Right atrium auricular region (tissue), 2 donors: Measurements from ENCODE around the gene SLC26A6. TPM values are rescaled to one million over a fixed set of nuclear protein-coding genes. Genes with fewer than 3 reads are reported as not detected.

Experiments used
- DNase-seq: peaks from one replicate; pipeline ENCODE4 v3.0.0-alpha.2; 2019; ENCODE audit warnings: low spot score
- H3K27ac ChIP-seq, 2 donors: fragments of 200-600 bp; sonication (generic); 1 replicate in 1 of 2; 2 replicates in 1 of 2; pipeline ENCODE4 v1.5.1; 2016 to 2019
- H3K27me3 ChIP-seq, 2 donors: fragments of 200-600 bp; sonication (generic); one replicate each; pipeline versions ENCODE4 v1.5.1 to v1.6.0; 2017 to 2019
- H3K36me3 ChIP-seq: fragments of 200-600 bp; sonication (generic); one replicate; pipeline ENCODE4 v1.5.1; 2016
- H3K4me1 ChIP-seq, 2 donors: fragments of 200-600 bp; sonication (generic); one replicate each; pipeline versions ENCODE4 v1.5.1 to v1.6.0; 2017 to 2019
- H3K4me3 ChIP-seq, 2 donors: fragments of 200-600 bp; sonication (generic); 1 replicate in 1 of 2; 2 replicates in 1 of 2; pipeline ENCODE4 v1.5.1; 2017 to 2019; ENCODE audit warnings: mild to moderate bottlenecking in 1 of 2, moderate library complexity in 1 of 2
- H3K9me3 ChIP-seq, 2 donors: fragments of 200-600 bp; sonication (generic); one replicate each; pipeline ENCODE4 v1.5.1; 2019
- total RNA-seq, 2 donors: library from RNA; depleted of rRNA; stranded (reverse); fragments of >200 nt; gene quantifications; one replicate each; pipeline ENCODE4 v1.1.0, GENCODE V29; 2016
- TF ChIP-seq, protein P1 (sequence below), 2 donors: fragments of 200-600 bp; sonication (generic); IDR thresholded peaks; one replicate each; pipeline ENCODE4 v1.5.1; 2019; ENCODE audit warnings: antibody characterized with exemption in 2 of 2

Gene SLC26A6
- total RNA-seq, 2 donors from 2014 or later = 9.6 to 10.1 TPM

DNA sequence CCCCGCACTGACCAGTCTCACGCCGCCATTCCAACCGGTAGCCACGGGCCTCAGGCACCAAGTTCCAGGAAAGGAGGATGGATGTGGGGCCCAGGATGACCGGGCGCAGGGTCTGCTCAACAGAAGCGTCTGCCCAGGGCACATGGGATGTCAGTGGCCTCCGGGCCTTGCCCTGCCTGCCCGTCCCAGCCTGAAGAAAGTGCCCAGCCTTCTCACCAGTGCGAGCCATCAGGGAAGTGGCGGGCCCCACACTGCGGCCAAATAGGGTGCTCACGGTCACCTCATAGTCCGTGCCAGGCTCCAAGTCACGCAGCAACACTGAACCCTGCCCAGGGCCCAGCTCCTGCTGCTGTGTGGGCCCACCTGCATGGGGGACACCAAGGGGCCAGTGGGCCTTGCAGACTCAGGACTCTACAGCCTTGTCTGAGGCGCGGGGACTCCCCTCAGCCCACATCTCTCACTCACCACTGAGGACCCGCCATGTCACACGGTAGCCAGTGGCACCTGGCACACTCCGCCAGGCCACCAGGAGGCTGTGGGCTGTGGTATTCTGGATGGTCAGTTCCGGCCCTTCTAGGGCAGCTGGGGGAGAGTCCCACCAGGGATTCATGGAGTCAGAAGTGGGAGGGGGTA is 43.3 kb downstream of the SLC26A6 start:
- Histone ChIP-seq H3K9me3 (no peaks in the 10 kb centered on the region), H3K4me3 (no peak overlapping the region), H3K27me3 (no peaks in the 10 kb centered on the region), H3K4me1 (peaks cover 0 to 28% of the 10 kb centered on the region in 2 donors), H3K36me3 (no peaks in the 10 kb centered on the region), H3K27ac (no peak overlapping the region)
- TF ChIP-seq, protein P1, sequence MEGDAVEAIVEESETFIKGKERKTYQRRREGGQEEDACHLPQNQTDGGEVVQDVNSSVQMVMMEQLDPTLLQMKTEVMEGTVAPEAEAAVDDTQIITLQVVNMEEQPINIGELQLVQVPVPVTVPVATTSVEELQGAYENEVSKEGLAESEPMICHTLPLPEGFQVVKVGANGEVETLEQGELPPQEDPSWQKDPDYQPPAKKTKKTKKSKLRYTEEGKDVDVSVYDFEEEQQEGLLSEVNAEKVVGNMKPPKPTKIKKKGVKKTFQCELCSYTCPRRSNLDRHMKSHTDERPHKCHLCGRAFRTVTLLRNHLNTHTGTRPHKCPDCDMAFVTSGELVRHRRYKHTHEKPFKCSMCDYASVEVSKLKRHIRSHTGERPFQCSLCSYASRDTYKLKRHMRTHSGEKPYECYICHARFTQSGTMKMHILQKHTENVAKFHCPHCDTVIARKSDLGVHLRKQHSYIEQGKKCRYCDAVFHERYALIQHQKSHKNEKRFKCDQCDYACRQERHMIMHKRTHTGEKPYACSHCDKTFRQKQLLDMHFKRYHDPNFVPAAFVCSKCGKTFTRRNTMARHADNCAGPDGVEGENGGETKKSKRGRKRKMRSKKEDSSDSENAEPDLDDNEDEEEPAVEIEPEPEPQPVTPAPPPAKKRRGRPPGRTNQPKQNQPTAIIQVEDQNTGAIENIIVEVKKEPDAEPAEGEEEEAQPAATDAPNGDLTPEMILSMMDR (IDR thresholded peaks at IDR 0.05) = no peak
- no peak for DNase-seq

DNA sequence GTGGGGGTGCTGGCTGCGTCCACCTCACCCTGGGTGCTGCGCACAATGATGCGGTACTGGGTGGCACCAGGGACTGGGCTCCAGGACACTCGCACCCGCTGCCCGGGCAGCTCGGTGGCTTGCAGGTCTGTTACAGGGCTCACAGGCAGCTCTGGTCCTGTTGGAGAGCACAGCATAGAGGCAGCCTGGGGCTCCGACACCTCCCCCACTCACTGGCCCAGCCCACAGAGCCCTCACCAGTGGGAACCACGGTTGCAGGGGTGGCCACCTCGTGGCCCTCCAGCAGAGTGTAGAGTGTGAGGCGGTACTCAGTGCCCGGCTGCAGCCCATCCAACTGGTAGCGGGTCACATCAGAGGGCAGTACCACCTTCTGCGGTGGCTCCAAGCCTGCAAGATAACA is 43.8 kb downstream of the SLC26A6 start:
- Histone ChIP-seq H3K27me3 (no peaks in the 10 kb centered on the region), H3K27ac (no peak overlapping the region), H3K36me3 (no peaks in the 10 kb centered on the region), H3K4me3 (no peak overlapping the region), H3K9me3 (no peaks in the 10 kb centered on the region), H3K4me1 (peaks cover 0 to 23% of the 10 kb centered on the region in 2 donors)
- DNase-seq = no peak
- TF ChIP-seq, protein P1 (IDR thresholded peaks at IDR 0.05) = no peak

DNA sequence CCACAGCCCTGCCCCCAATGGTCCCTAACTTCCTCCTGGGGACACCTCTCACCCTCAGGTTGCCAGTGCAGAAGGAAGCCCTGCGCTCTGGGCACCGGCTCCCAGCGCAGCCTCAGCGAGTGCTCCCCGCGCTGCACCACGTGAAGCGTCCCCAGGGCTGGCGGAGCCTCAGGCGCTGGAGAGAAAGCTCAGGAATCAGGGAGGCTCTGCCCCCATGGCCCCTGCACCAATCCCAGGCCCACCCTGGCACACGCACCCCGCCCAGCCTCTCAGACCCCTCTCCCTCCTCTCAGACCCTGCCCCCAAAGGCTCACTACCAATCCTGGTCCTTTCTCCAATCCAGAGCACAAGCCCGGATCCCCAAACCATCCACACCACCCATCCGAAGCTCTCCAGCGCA is 47.0 kb downstream of the SLC26A6 start:
- H3K36me3 ChIP-seq = no peaks in the 10 kb centered on the region
- H3K27ac ChIP-seq = no peak overlapping the region
- H3K27me3 ChIP-seq = no peaks in the 10 kb centered on the region
- no peaks in the 10 kb centered on the region for H3K4me1 ChIP-seq
- no peak overlapping the region for H3K4me3 ChIP-seq
- DNase-seq = no peak
- H3K9me3 ChIP-seq = no peaks in the 10 kb centered on the region
- TF ChIP-seq, protein P1 (IDR thresholded peaks at IDR 0.05) = no peak

DNA sequence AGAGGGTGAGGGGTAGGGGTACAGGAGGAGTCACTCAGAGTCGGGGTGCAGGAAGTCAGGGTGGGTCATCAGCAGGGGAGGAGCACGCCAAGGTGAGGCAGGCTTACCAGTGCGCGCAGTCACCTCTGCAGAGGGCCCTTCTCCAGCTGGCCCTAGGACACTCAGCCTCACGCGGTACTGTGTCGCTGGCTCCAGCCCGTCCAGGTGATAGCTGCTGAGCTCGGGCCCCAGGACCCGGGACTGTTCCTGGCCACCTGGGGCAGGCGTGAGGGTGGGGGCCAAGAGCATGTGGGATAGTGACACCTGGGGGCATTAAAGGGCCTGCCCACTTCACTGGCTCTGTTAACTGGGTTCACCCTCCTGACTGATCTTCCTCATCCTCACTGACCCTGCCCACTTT is 47.6 kb downstream of the SLC26A6 start:
- Histone ChIP-seq H3K4me1 (no peaks in the 10 kb centered on the region), H3K9me3 (no peaks in the 10 kb centered on the region), H3K27ac (no peak overlapping the region), H3K27me3 (no peaks in the 10 kb centered on the region), H3K4me3 (no peak overlapping the region), H3K36me3 (no peaks in the 10 kb centered on the region)
- DNase-seq = no peak
- TF ChIP-seq, protein P1 (IDR thresholded peaks at IDR 0.05) = no peak

DNA sequence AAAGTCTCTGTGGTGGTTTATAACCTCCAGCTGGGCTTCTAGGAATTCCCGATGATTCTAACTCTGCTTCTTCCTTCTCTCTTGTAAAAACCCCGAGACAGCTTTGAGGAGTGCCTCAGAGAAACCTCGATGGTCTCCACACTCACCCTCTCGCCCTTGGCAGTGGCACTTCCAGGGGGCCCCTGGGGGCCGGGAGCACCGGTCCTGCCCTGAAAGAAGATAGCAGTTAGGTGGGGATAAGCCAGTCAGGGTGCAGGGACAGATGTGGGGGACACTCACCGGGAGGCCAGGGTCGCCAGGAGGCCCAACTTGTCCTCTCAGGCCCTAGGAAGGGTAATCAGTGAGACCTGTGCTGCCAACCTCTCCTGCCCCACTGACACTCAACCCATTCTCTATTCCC is 49.9 kb downstream of the SLC26A6 start:
- Histone ChIP-seq H3K27me3 (no peaks in the 10 kb centered on the region), H3K9me3 (no peaks in the 10 kb centered on the region), H3K4me1 (no peaks in the 10 kb centered on the region), H3K36me3 (no peaks in the 10 kb centered on the region), H3K27ac (no peak overlapping the region), H3K4me3 (no peak overlapping the region)
- no peak for DNase-seq
- TF ChIP-seq, protein P1 (IDR thresholded peaks at IDR 0.05) = no peak

DNA sequence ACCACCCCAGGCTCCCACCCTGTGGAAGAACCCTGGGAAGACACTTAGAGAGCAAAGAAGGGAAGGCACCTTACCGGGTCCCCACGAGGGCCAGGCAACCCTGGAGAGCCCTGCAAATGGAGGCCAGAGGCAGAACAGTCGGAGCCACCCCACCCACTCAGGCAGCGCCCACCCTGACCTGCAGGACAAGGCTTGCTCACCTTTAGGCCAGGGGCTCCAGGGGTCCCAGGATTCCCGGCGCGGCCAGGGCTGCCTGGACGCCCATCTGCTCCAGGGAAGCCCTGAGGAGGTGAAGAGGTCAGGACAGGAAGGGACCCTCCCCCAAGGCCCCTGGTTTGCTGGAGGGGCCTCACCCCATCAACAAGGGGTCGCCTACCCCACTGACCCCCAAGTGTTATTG is 50.4 kb downstream of the SLC26A6 start:
- TF ChIP-seq, protein P1 (IDR thresholded peaks at IDR 0.05) = no peak
- no peak overlapping the region for H3K4me3 ChIP-seq
- no peak for DNase-seq
- H3K4me1 ChIP-seq = no peaks in the 10 kb centered on the region
- H3K9me3 ChIP-seq = no peaks in the 10 kb centered on the region
- no peaks in the 10 kb centered on the region for H3K27me3 ChIP-seq
- no peak overlapping the region for H3K27ac ChIP-seq
- H3K36me3 ChIP-seq = no peaks in the 10 kb centered on the region
